ES-I3 (cell line): ENCODE data around the gene AGMAT.

Experiments
- H3K36me3 ChIP-seq: 2 replicates; pipeline ENCODE4 v1.6.1; 2013; ENCODE audit warnings: mild to moderate bottlenecking, low read length, control low read depth, moderate library complexity; ENCODE audit not compliant: insufficient read depth
- H3K4me1 ChIP-seq: 2 replicates; pipeline ENCODE4 v1.6.1; 2013; ENCODE audit warnings: mild to moderate bottlenecking, control low read depth, low read length; ENCODE audit not compliant: insufficient read depth
- H3K9ac ChIP-seq: 2 replicates; pipeline ENCODE4 v1.6.1; 2013; ENCODE audit warnings: low read depth, mild to moderate bottlenecking, low read length, moderate library complexity
- H3K9me3 ChIP-seq: 2 replicates; pipeline ENCODE4 v1.6.1; 2013; ENCODE audit warnings: mild to moderate bottlenecking, low read length, moderate library complexity; ENCODE audit not compliant: control insufficient read depth, insufficient read depth

AGMAT gene, protein sequence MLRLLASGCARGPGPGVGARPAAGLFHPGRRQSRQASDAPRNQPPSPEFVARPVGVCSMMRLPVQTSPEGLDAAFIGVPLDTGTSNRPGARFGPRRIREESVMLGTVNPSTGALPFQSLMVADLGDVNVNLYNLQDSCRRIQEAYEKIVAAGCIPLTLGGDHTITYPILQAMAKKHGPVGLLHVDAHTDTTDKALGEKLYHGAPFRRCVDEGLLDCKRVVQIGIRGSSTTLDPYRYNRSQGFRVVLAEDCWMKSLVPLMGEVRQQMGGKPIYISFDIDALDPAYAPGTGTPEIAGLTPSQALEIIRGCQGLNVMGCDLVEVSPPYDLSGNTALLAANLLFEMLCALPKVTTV

DNA sequence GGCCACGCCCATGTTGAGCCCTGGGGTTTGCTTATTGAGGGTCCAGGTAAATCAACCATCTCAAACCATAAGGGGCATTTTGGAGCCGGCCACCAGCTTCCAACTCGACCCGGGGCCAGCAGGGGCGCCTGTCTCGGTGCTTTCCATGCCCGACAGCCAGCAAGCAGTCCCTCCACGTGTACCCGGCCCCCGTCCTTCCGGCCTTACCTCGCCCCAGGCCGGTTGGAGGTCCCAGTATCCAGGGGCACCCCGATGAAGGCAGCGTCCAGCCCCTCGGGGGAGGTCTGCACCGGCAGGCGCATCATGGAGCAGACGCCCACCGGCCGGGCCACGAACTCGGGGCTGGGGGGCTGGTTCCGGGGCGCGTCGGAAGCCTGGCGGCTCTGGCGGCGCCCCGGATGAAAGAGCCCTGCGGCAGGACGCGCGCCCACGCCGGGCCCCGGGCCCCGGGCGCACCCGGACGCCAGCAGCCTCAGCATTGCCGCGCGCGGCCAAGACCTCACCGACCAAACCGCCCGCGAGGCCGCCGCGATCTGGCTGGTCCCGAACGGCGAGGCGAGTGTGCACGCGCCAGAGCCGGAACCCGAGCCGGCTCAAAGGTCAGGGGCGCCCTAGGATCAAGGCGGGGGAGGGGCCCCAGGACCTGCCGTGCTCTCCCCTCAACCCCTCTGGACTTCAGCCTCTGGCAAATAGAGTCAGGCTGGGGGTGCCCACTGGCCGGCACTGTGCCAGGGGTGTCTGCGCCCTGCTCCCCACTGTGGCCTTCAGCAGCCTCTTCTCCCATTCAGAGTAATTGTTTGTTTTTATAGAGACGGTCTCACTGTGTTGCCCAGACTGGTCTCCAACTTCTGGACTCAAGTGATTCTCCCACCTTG lies at the start of gene AGMAT:
AGMAT (minus strand) TSS at position 563 of the 875 bp plus-strand sequence; CDS start at position 479, 84 bp downstream.
- Histone ChIP-seq H3K4me1 (no peaks in the 10 kb centered on the region), H3K36me3 (peaks cover 3% of the 10 kb centered on the region; the same call in 1 of the 2 replicates), H3K9ac (peak within 1 kb of the TSS; percentile 90), H3K9me3 (peaks cover 3% of the 10 kb centered on the region; the same call in 1 of the 2 replicates)

DNA sequence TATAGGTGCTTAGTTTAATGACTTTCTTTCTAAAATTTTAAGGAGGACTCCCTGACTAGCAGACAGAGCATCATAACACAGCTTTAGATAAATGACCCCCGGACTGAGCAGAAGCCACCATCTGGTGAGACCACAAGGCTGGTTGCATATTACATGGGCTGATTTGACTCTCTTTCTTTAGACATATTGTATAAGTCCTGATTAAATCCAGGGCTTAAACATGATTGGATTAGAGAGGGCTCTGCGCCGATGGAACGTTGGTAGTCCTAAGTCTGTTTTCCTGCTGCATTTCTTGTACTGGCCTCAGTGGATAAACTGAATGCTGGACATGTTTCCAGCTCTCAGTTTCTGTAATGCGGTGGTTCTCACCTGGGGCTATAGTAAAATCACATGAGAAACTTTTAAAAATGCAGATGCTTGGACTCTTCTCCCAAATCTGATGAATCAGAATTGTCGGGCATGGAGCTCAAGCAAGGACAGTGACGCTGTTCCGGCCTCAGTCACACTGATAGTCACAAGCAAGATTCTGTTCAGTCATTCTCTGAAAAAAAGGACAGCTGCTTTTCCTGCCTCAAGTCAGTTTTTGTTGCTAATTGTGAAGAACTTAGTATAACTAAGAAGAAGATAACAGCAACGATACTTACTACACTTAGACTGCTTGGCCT lies 49.0 kb upstream of the AGMAT start:
- Histone ChIP-seq H3K9ac (no peak overlapping the region), H3K4me1 (no peaks in the 10 kb centered on the region), H3K36me3 (peaks cover 29% of the 10 kb centered on the region), H3K9me3 (no peaks in the 10 kb centered on the region)

DNA sequence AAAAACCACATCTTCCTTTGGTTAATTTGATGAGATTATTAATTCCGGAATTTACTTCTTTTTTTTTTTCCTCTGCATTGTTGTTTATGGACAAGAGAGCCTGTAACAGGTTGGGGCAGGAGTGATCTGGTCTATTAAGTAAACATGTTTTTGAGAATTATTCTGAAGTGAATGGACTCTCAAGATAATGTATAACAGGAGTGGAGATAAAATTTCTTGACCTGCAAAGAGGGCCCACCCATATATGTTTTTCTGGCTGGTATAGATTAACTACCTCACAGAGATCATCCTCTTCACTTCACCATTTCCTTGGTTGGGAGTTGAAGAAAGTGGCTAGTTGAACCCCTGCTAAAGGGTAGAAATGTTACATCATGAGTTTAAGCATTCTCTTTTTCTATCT lies 43.2 kb upstream of the AGMAT start:
- H3K9me3 ChIP-seq: no peaks in the 10 kb centered on the region
- no peaks in the 10 kb centered on the region for H3K4me1 ChIP-seq
- H3K36me3 ChIP-seq: peaks cover 8% of the 10 kb centered on the region
- no peak overlapping the region for H3K9ac ChIP-seq

DNA sequence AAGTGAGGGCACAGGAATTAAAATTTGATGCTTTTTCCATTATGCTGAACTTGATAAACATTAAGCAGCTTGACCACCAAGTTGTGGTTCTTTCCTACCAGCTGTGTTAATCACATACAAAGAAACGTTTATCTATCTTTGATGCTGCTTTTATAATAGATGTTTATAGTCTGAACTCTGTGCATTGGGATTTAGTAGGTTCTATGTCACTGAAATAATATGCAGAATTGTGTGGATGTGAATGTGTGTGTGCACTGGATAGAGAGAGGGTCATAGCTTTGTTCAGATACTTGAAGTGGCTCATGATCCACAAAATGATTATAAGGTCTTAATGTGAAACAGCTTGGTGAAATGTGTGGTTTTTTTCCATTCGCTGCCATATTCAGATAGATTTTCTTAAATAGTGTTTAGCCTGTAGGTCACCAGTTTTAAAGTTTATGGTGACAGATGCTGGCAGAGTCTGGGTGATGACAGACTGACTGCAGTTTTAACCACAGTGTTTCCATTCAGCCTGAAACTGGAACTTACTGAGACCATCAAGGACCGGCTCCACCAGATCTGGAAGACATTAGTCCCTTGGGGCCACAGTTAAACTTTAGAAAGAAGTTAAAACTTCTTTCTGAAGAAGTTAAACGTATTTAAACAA lies 42.6 kb upstream of the AGMAT start:
- H3K36me3 ChIP-seq: peaks cover 8% of the 10 kb centered on the region
- H3K9me3 ChIP-seq: no peaks in the 10 kb centered on the region
- no peak overlapping the region for H3K9ac ChIP-seq
- H3K4me1 ChIP-seq: no peaks in the 10 kb centered on the region

DNA sequence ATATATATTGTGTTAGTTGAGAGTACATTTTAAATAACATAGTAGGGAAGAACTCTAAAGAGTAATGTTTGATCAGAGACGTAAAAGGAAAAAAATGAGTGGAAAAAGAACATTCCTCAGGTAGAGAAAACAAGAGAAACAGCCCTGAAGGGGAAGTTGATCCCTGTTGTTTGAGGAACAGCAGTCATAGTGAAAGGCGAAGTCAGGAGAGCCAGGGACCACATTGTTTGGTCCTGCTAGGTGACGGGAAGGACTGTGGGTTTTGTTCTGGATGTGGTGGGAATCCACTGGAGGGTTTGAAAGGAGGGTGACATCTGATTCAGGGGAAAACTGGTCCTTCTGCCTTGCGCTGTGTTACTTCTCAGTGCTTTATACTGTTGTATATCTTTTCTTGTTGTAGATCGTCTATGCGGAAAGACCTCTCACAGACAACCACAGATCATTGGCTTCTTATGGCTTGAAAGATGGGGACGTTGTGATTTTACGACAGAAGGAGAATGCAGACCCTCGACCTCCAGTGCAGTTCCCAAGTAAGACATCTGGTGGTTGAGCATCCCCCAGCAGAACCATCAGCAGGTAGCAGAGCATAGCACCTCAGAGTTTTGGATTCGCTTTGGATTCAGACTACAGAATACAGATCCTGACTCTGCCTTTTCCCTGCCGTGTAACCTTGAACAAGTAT lies 41.6 kb upstream of the AGMAT start:
- Histone ChIP-seq H3K4me1 (no peaks in the 10 kb centered on the region), H3K9me3 (no peaks in the 10 kb centered on the region), H3K9ac (no peak overlapping the region), H3K36me3 (peaks cover 8% of the 10 kb centered on the region)

DNA sequence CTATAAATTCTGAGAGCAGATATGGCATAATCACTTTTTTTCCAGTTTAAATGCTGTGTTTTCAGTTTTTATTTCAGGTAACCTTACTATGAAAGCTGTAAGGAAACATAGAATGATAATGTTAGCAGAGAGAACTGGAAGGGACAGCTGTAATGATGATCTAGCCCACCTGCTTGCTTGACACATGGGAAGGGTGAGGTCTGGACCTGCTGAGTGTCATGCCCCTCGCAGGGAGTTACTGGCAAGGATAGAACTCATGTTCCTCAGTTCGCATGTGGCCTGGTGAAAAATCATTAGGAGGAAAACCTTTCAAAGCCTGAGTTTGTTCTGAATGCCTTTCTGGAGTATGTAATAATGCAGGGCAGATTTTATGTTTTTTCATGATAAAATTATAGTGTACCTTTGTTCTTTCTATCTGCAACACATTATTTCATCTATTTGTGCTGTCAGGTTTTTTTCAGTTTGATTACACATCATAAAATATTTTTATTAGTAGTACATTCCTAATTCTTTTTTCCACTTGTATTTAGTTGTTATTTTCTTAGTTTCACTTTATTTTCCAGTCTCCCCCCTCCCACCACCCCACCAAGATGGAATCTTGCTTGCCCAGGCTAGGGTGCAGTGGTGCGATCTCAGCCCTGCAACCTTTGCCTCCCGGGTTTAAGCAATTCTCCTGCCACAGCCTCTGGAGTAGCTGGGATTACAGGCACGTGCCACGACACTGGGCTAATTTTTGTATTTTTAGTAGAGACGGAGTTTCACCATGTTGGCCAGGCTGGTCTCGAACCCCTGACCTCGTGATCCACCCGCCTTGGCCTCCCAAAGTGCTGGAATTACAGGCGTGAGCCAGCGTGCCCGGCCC lies 40.4 kb upstream of the AGMAT start:
- no peak overlapping the region for H3K9ac ChIP-seq
- peaks cover 6% of the 10 kb centered on the region; the same call in 1 of the 2 replicates for H3K36me3 ChIP-seq
- no peaks in the 10 kb centered on the region for H3K4me1 ChIP-seq
- no peaks in the 10 kb centered on the region for H3K9me3 ChIP-seq

DNA sequence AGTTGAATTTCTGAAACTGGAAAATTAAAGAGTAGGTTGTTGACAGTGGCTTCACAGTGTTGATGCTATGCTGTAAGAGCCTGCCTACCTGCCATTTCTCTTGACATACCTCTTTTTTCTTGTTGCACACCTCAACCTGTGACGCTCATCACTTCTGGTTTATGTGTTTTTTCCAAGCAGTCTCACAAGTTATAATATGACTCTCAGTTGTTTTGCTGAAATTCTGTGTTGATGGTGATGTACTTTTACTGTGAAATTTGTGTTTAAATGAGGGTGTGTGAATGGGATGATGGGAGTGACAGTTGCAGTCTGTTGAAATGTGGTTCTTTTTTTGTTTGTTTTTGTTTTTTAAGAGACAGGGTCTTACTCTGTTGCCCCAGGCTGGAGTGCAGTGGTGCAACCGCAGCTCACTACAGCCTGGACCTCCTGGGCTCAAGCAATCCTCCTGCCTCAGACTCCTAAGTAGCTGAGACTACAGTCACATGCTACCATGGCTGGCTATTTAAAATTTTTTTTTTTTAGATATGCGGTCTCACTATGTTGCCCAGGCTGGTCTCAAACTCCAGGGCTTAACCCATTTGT lies 39.4 kb upstream of the AGMAT start:
- Histone ChIP-seq H3K4me1 (peaks cover 4% of the 10 kb centered on the region; the same call in 1 of the 2 replicates), H3K36me3 (peaks cover 6% of the 10 kb centered on the region; the same call in 1 of the 2 replicates)

DNA sequence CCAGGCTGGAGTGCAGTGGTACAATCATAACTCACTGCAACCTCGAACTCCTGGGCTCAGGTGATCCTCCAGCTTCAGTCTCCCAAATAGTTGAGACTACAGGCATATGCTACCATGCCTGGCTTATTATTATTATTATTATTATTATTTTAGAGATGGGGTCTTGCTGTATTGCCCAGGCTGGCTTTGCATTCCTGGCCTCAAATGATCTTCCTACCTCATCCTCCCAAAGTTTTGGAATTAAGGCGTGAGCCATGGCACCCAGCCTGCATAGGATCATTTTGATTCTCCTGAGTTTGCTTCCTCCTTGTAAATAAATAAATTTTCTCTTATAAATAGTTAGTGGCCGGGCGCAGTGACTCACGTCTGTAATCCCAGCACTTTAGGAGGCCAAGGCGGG lies 38.6 kb upstream of the AGMAT start:
- H3K9me3 ChIP-seq: no peaks in the 10 kb centered on the region
- peaks cover 4% of the 10 kb centered on the region; the same call in 1 of the 2 replicates for H3K4me1 ChIP-seq
- H3K36me3 ChIP-seq: peaks cover 6% of the 10 kb centered on the region; the same call in 1 of the 2 replicates
- H3K9ac ChIP-seq: no peak overlapping the region

More for the DNA sequence above, 39.4 kb upstream of the AGMAT start:
- Histone ChIP-seq H3K9me3 (no peaks in the 10 kb centered on the region), H3K9ac (no peak overlapping the region)

DNA sequence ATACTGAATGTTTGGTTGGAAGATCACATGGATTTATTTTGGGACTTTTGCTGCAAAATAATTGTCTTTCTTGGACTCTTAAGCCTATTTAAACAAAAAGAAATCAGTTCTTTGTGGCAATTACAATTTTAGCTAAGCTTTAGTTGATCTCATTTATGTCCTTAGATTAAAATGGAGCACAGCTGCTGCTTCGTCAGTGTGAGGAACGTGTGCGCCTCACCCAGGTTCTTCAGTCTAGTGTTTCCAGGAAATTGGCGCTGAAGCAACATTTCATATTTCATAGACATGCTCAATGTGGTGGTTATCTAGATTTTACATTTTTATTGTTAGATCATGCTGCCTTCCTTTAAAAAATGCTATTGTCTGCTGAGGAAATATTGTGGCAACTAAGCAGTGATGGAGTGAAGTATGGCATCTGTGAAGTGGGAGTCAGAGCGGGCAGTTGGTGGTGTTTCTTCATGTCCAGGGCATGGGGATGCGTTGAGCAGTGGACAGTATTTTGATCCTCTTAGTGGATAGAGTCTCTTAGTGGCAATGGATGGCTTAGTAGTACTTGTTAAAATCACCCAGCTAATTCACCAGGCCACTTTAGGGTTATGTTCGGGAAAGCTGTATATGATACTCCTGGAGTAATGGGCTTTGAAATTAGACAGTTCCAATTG lies 38.0 kb upstream of the AGMAT start:
- peaks cover 6% of the 10 kb centered on the region; the same call in 1 of the 2 replicates for H3K36me3 ChIP-seq
- H3K9me3 ChIP-seq: no peaks in the 10 kb centered on the region
- no peak overlapping the region for H3K9ac ChIP-seq
- peaks cover 4% of the 10 kb centered on the region; the same call in 1 of the 2 replicates for H3K4me1 ChIP-seq

DNA sequence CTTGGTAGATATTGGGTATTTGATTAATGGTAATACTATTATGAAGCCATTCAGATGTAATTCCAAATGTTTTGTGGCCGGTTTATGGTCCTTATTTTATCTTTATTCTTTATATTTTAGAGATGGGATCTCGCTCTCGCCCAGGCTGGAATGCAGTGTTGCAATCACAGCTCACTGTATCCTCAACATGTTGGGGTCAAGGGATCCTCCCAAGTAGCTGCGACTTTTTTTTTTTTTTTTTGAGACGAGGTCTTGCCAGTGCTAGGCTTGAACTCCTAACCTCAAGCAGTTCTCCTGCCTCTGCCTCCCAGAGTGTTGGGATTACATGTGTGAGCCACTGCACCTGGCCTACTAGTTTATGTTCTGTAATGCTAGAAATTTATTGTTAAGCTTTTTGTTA lies 37.1 kb upstream of the AGMAT start:
- Histone ChIP-seq H3K9me3 (no peaks in the 10 kb centered on the region), H3K4me1 (peaks cover 4% of the 10 kb centered on the region; the same call in 1 of the 2 replicates), H3K9ac (no peak overlapping the region), H3K36me3 (0 out of 2 replicates have a peak, but pooled peaks cover 3% of the 10 kb centered on the region)

DNA sequence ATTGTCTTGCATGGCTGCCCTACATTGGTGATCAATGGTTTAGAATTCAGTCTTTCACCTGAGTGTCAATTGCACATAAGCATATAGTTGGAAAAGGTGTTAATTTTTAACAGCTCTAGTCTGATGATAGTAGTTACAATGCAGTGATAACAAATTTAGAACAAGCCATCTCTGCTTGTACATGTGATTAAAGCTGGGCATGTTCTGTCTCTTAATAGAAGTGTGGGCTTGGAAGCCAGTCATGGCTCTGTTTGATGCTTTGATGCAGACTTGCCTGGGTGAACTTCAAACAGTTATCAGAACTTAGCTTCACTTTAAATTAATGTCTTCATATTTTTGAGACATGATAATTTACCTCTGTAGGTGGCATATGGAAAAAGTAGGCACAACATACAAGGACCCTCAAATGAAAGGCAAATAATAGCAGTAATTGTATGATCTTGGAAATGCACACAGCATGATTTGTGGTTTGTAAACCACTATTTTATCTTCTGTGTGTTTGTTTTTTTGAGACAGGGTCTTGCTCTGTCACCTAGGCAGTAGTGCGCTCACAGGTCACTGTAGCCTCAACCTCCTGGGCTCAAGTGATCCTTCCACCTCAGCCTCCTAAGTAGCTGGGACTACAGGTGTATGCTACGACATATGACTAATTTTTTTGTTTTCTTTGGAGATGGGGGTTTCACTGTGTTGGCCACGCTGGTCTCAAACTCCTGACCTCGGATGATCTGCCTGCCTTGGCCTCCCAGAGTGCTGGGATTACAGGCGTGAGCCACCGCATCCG lies 36.2 kb upstream of the AGMAT start:
- Histone ChIP-seq H3K36me3 (0 out of 2 replicates have a peak, but pooled peaks cover 3% of the 10 kb centered on the region), H3K9me3 (no peaks in the 10 kb centered on the region), H3K9ac (no peak overlapping the region), H3K4me1 (peaks cover 4% of the 10 kb centered on the region; the same call in 1 of the 2 replicates)
